ENCODE measurements around the gene NEGR1. TPM values are rescaled to one million over a fixed set of nuclear protein-coding genes. Genes with fewer than 3 reads are reported as not detected.
A peak's percentile ranks its signal among the peaks of the same experiment; 100 is the strongest.

The NEGR1 gene
- total RNA-seq, 1 donor from 2014 or later: 0.58 TPM

GRCh38 chr1:71766748-71767147 lies 515.6 kb downstream of the NEGR1 start:
- TF ChIP-seq CTCF (conservative IDR thresholded peaks at IDR 0.05): no peak
- Mint-ChIP-seq H3K27me3 (ENCODE audit: low read depth) (no peaks in the 10 kb centered on the region), H3K9me3 (peaks cover 15% of the 10 kb centered on the region), H3K27ac (ENCODE audit: unreplicated experiment) (peak overlapping the region; percentile 12), H3K36me3 (ENCODE audit: low read depth) (no peaks in the 10 kb centered on the region), H3K4me1 (peaks cover 5% of the 10 kb centered on the region), H3K4me3 (no peak overlapping the region)
- DNase-seq (ENCODE audit: low read depth, low spot score): no peak

GRCh38 chr1:71762514-71763255 lies 519.7 kb downstream of the NEGR1 start:
- no peak overlapping the region for H3K27ac Mint-ChIP-seq (ENCODE audit: unreplicated experiment)
- H3K4me3 Mint-ChIP-seq: no peak overlapping the region
- H3K27me3 Mint-ChIP-seq (ENCODE audit: low read depth): no peaks in the 10 kb centered on the region
- H3K4me1 Mint-ChIP-seq: peaks cover 5% of the 10 kb centered on the region
- no peak for DNase-seq (ENCODE audit: low read depth, low spot score)
- H3K9me3 Mint-ChIP-seq: peaks cover 5% of the 10 kb centered on the region
- no peak for TF ChIP-seq CTCF (conservative IDR thresholded peaks at IDR 0.05)
- no peaks in the 10 kb centered on the region for H3K36me3 Mint-ChIP-seq (ENCODE audit: low read depth)

- peak overlapping the region; percentile 23 for H3K4me3 Mint-ChIP-seq
- no peaks in the 10 kb centered on the region for H3K9me3 Mint-ChIP-seq
- H3K27ac Mint-ChIP-seq (ENCODE audit: unreplicated experiment): no peak overlapping the region
These were observed 526.9 kb downstream of the NEGR1 start for GRCh38 chr1:71755441-71755840.

GRCh38 chr1:71753746-71754145 lies 528.6 kb downstream of the NEGR1 start:
- Mint-ChIP-seq H3K9me3 (peaks cover 3% of the 10 kb centered on the region), H3K4me3 (no peak overlapping the region), H3K36me3 (ENCODE audit: low read depth) (peaks cover 2% of the 10 kb centered on the region), H3K27me3 (ENCODE audit: low read depth) (no peaks in the 10 kb centered on the region), H3K27ac (ENCODE audit: unreplicated experiment) (no peak overlapping the region), H3K4me1 (peaks cover 26% of the 10 kb centered on the region)
- no peak for TF ChIP-seq CTCF (conservative IDR thresholded peaks at IDR 0.05)
- no peak for DNase-seq (ENCODE audit: low read depth, low spot score)

More at GRCh38 chr1:71755441-71755840, 526.9 kb downstream of the NEGR1 start:
- Mint-ChIP-seq H3K36me3 (ENCODE audit: low read depth) (no peaks in the 10 kb centered on the region), H3K4me1 (peaks cover 26% of the 10 kb centered on the region), H3K27me3 (ENCODE audit: low read depth) (no peaks in the 10 kb centered on the region)
- DNase-seq (ENCODE audit: low read depth, low spot score): no peak
- TF ChIP-seq CTCF (conservative IDR thresholded peaks at IDR 0.05): no peak

GRCh38 chr1:71745326-71745725 lies 537.0 kb downstream of the NEGR1 start:
- Mint-ChIP-seq H3K4me3 (no peak overlapping the region), H3K4me1 (no peaks in the 10 kb centered on the region), H3K27ac (ENCODE audit: unreplicated experiment) (no peak overlapping the region), H3K9me3 (peaks cover 2% of the 10 kb centered on the region), H3K27me3 (ENCODE audit: low read depth) (no peaks in the 10 kb centered on the region), H3K36me3 (ENCODE audit: low read depth) (peaks cover 2% of the 10 kb centered on the region)
- no peak for DNase-seq (ENCODE audit: low read depth, low spot score)
- no peak for TF ChIP-seq CTCF (conservative IDR thresholded peaks at IDR 0.05)
